Fibroblast of lung (primary cell): ENCODE measurements around the gene C12orf42.

Experiments
- CTCF ChIP-seq, 2 donors: IDR thresholded peaks in 1 of 2; conservative IDR thresholded peaks in 1 of 2; 1 replicate in 1 of 2; 2 replicates in 1 of 2; pipeline ENCODE4 v1.5.1; 2011 to 2012; ENCODE audit warnings: low read length in 2 of 2, control low read depth in 1 of 2, inconsistent platforms in 1 of 2, low read depth in 1 of 2, mild to moderate bottlenecking in 1 of 2
- EZH2 ChIP-seq: IDR thresholded peaks from 2 replicates; pipeline ENCODE4 v1.5.1; 2012; ENCODE audit warnings: low read length, control low read depth, mild to moderate bottlenecking; ENCODE audit errors: missing control alignments

DNA sequence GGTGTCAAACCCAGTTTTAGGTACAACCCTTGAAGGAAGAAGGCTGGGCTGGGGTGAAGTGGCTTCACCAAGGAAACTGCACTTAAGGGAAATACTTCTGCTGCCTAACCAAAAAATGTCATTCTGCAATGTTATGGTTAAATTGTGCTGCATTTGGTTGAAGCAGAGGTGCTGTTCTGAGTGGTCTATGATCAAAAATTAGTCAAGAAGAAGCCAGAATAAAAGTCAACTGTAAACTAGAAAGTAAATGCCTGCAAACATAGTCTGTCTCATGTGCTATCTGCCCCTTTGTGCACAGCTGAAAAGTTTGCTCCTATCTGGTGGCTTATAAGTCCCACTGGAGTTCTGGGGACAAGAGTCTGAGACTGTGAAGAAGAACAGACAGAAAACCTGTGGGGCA lies 158.8 kb downstream of the C12orf42 start:
- no peak for TF ChIP-seq CTCF (conservative IDR thresholded peaks at IDR 0.05 in 1 of 2, IDR thresholded peaks at IDR 0.05 in 1 of 2; ENCODE audit: low read depth in 1 of 2, low read length in 2 of 2)
- no peak for TF ChIP-seq EZH2
